GM19438 (cell line): ENCODE data around the gene MBNL2.

ENCODE experiments used
- ATAC-seq: cut with Tn5 transposase; IDR thresholded peaks from one replicate; pipeline ENCODE4 v1.9.1; 2021; ENCODE audit warnings: low read depth; ENCODE audit not compliant: unreplicated experiment

MBNL2 gene

DNA sequence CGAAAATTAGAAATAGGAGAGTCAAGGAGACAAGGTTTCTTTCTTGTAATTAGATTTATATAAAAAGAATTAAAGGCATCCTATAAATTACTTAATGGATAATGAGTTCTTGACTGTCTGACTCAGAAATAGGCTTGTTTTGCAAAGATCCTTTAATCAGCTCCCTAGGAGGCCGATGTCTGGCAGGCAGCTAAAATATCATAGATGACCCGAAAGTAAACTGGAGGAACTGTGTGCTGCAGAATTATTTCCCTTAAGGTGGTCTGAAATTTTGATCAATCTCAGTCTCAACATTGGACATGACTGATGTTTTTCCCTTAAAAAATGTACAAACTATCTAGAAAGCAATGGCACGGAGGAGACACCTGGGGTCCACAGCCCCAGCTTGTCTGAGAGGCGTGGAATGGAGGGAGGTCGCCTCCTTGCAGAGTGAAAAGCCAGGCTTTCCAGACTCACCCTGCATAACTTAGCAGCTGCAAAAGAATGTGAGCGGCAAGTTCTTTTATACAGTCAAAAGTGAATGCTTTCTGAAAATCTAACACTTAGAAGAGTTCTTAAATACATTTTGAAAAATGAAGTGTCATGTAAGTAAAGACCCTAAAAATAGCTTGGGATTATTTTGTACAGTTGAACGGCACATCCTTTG lies 44.8 kb downstream of the MBNL2 start:
- no peak for ATAC-seq

DNA sequence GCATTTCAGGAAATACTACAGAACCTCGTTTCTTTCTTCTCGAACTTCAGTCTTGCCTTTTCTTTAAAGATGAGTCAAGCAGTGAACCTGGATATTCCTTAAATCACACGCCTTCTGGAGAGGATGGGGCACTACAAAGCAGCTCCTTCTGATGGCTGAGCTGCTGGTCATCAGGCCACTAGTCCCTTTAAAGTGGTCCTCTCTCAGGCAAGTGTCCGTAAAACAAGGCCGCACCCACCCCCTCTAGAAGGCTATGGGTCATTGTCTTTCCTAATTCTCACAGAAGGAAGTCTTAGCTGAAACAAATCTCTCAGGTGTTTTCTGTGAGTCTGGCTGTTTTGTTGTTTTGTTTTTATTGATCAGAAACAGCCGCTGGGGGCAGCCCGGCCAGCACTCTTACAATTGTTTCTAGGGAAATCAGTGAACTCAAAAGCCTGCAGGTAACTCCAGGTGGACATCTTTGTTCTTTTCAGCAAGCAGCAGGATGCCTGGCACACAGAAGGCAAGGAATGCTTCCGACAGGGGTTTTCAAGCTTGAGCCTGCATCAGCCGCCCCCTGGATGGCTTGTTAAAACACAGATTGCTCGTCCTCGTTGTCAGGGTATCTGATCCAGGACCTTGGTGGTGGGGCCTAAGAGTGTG lies 45.4 kb downstream of the MBNL2 start:
- no peak for ATAC-seq

GRCh38 chr13:97268772-97269171 lies 46.6 kb downstream of the MBNL2 start:
- ATAC-seq: no peak

DNA sequence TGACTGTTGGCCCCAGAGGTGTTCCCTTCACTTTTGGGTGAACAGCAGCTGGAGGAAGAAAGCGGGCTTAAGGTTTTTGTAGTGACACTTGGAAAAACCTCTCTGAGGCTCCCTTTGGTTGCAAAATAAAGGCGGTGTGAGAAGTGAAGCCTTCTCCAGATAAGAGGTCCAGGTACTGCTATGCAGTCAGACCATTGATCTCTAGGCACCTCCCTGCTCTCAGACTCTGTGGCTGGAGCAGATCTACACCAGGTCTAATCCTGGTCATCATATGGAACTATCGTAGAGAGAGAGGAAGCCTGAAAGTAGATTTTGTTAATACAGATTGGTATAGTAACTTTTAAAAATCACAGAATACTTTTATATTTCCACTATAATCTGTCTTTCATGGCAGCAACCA lies 47.5 kb downstream of the MBNL2 start:
- ATAC-seq: no peak

GRCh38 chr13:97272526-97272925 lies 50.4 kb downstream of the MBNL2 start:
- ATAC-seq: no peak

- ATAC-seq: no peak
These were observed 51.3 kb downstream of the MBNL2 start for GRCh38 chr13:97273341-97273831.

DNA sequence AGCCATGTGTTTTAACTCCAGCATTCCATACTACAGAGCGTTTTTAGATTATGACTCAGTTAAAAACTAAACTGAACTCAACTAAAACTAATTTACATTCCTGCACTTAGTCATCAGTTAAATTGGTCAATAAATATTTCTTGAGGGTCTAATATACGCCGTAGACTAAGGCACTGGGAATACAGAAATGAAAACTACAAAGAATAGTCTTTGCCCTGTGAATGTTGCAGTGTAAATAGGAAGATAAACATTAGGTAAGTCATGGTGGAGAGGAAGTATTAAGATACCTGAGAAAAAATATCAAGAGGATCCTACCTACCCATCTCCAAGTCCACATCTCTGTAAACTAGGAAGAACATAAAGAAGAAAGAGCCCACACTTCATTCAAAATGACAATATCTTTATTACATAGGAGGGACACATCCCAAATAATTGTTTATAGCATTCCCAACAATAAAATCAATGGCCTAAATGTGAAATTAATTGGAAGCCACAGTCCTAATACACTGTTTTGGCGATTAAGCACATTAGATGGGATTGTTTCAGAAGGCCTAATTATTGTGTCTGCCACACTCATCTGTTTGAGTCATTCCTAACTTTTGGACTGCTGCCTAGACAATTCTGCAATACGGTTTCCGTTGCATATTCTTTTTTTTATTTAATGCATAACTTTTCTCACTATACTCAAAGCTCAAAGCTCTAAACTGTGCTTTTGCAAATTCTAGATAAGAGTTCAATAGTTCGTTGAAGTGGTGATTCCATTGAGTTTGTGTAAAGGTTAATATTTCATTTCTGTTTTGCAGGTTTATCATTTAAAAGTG lies 52.9 kb downstream of the MBNL2 start:
- no peak for ATAC-seq

- ATAC-seq: no peak
These were observed 53.8 kb downstream of the MBNL2 start for GRCh38 chr13:97275776-97276501.

- no peak for ATAC-seq
These were observed 54.7 kb downstream of the MBNL2 start for GRCh38 chr13:97276862-97277269.

GRCh38 chr13:97278435-97279411 lies 56.6 kb downstream of the MBNL2 start:
- ATAC-seq: no peak

DNA sequence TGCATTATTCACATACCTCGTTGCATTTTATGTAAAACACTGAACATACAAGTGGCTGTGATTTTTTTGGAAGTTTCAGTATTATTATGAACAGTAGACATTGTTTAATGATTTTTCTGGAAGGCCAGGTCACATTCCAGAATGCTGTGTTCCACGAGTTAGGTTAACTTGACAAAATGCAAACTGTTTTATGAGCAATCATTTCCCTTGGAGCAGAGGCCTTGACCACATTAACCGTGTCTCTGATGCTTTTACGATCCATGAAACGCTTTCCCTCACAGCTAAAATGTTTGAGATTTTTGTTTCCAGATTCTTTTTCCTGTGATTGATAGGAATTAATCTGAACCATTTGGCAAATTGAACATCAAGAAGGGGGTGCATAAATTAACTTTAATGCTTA lies 57.8 kb downstream of the MBNL2 start:
- ATAC-seq: no peak

GRCh38 chr13:97280478-97280877 lies 58.3 kb downstream of the MBNL2 start:
- peak; percentile 45 for ATAC-seq

- no peak for ATAC-seq
These were observed 58.9 kb downstream of the MBNL2 start for GRCh38 chr13:97281028-97281427.

GRCh38 chr13:97282705-97283104 lies 60.6 kb downstream of the MBNL2 start:
- no peak for ATAC-seq

GRCh38 chr13:97283888-97284287 lies 61.8 kb downstream of the MBNL2 start:
- no peak for ATAC-seq

DNA sequence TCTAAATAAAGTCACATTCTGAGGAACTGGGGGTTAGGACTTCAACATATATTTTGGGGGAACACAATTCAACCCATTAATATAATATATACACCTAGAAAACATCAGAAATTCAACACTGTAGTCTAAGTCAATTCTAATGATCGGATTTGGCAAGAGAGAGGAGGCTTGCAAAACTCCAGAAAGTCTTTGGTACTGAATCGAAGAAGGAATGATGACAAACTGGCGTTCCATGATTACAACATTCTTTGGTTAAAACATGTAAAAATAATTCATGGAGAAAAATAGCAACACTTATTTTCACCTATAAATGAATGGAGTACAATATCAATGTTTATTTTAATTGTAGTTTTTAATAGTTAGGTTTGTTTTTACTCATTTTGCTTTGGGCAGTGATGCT lies 62.4 kb downstream of the MBNL2 start:
- no peak for ATAC-seq

DNA sequence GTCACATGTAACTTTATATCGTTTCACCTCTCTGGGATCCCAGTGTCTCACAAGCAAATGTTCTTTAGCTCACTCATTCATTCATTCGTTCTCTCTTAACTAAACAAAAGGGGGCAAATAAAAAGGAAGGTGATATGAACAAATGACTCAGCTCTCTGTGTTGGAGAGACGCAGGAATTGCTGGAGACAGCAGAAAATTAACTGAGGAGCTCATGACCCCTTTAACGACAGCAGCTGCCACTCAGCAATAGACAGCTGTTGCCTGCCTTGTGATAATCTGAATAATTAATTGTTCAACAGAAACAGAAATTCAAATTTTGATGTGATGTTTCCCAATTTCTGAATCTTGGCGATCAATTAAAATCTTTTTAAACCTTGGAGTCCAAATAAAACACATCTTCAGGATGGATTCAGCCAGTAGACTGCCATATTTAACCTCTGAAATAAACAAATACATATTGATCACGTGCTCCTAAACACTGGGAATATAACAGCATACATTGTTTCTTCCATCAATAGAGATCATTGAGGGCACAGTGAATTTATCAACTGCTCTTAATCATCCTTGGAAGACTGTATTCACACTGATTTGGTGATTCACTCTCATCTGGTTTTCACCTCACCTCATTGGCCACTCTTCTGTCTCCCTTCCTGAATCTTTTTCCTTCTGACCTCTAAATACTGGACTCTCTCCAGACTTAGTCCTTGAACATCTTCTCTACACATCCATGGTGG lies 63.3 kb downstream of the MBNL2 start:
- no peak for ATAC-seq

DNA sequence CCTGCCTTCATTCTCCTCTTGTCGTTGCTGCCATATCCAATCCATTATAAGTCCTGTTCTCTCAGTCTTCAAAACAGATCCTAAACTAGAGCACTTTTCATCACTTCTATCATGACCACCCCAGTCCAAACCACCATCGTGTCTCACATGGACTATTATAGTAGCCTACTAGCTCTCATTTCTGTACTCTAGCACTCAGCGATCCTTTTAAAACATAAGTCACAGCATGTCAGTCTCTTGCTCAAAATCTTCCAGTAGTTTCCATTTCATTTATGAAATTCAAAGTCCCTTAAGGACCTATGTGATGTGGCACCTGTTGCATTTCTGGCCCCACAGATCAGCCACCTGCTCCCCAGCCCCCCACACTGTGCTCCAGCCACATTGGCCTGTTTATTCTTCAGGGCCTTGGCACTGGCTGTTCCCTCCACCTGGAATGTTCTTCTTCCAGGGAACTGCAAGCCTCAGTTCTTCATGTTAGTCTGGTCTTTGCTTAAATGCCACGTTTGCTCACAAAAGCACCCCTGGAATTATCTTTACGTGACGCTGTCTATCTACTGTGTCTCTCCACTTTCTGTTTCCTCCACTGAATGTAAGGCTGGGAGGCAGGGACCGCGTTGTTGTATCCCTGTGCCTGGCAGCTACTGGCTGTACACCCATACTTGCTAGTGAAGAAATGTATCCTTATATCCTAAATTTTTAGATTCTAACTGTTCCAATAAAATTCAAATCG lies 64.3 kb downstream of the MBNL2 start:
- ATAC-seq: no peak

- ATAC-seq: no peak
These were observed 64.9 kb downstream of the MBNL2 start for GRCh38 chr13:97287047-97287383.
